NCI-H1436 (cell line): ENCODE measurements around the gene MGAT5B.

ENCODE experiments used
- DNase-seq: peaks from one replicate; lab custom pipeline; 2025; lab: John Stamatoyannopoulos, UW

The MGAT5B gene

DNA sequence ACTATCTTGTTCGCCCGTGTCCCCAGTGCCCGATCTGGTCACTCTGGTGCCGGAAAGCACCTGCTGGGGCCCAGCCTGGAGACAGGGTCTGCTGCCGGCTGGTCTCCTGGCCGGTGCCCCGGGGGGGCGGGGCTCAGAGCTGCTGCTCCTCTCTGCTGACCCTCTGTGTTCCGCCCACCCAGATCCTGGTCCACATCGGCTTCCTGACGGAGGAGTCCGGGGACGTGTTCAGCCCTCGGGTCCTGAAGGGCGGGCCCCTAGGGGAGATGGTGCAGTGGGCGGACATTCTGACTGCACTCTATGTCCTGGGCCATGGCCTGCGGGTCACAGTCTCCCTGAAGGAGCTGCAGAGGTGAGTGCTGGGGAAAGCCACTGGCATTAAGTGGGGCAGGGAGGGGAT is 37.6 kb downstream of the MGAT5B start:
- DNase-seq: no peak

DNA sequence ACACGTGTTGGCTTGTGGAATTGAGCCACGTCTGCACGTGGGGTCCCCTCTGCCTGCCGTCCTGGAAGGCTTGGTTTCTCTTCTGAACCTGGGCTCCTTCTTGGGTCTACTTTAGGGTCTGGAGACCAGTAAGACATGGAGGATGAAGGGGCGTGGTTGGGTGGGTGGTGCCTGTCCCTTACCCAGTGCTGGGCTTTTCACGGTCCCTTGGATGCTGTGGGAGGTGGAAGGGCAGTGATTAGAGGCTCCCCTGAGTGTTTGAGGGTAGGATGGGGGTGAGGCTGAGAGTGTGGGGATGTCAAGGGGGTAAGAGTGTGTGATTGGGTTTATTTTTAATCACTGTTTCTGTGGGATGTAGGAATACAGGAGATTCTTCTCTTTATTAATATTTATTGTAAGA is 38.3 kb downstream of the MGAT5B start:
- no peak for DNase-seq

DNA sequence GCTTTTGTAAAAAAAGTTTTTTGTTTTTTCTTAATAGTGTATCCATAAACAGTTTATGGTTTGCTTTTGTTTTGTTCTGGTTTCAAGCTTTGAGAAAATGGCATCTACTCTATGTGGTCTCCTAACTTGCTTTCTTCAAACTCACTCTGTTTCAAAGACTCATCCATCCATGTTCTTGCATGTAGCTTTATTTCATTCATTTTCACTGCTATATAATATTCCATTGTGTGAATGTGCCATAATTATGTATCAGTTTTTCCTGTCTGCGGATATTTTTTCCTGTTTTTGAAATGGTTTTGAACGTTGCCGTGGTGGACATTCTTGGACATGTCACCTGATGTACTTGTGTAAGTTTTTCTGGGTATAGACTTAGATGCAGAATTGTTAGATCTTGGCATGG is 39.1 kb downstream of the MGAT5B start:
- DNase-seq: no peak

DNA sequence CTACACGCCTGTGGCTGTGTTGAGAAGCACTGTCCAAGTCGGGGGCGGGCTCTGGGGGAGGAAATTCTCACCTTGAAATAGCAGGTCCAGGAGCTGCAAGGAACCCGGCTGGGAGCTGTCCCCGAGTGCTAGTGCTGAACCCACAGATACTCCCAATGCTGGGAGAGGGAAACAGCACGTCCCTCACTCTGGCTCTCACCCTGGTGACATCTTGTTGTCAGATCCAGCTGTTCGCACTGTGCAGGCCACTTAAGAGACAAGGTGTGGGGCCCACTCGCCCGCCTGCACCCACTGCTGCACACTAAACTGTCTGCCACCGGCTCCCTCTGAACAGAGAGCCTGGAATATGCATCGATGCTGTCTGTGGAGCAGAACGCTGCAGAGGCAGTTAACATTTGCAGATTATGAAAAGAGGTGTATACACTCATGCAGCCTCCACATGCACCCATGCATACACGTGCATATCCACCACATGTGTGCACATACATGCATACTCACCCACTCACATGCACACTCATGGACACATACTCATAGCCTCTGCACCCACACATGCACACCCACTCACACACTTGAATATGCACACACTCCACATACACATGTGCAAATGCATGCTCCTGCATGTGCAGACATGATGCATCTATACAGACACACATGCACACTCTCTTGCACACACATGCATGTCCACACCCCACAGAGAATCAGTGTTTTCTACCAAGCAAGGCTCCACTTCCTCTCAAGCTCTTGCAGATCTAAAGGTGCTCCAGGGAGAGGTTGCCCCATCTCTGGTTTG is 42.0 kb downstream of the MGAT5B start:
- no peak for DNase-seq

DNA sequence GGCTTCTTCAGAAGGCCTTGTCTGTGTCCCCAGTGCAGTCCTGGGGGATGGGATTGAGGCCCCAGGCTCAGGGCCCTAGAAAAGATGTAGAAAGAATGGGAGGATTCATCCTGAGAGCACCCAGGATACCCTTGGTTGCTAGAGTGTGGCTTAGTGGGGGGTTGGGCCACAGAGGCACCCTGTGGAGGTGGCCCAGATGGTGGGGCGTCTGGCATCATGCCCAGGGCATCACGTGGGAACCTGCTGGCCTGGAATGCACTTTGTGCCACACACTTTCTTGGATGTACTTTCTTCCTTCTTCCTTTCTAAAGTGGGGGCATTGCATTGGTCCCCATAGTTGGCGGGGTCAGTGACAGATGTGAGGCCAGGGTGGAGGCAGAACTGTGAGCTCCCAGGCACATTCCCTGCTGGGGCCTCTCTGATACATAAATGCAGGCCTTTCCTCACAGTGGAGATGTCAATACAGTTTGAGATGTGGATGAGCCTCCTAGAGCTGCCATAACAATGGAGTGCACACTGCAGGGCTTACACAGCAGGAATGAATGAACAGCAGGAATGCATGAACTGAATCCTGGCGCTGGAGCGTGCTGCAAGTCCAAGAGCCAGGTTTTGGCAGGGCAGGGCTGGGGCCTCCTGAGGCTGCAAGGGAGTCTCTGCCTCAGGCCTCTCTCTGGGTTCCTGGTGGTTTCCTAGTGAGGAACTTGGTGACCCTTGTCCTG is 43.3 kb downstream of the MGAT5B start:
- no peak for DNase-seq

DNA sequence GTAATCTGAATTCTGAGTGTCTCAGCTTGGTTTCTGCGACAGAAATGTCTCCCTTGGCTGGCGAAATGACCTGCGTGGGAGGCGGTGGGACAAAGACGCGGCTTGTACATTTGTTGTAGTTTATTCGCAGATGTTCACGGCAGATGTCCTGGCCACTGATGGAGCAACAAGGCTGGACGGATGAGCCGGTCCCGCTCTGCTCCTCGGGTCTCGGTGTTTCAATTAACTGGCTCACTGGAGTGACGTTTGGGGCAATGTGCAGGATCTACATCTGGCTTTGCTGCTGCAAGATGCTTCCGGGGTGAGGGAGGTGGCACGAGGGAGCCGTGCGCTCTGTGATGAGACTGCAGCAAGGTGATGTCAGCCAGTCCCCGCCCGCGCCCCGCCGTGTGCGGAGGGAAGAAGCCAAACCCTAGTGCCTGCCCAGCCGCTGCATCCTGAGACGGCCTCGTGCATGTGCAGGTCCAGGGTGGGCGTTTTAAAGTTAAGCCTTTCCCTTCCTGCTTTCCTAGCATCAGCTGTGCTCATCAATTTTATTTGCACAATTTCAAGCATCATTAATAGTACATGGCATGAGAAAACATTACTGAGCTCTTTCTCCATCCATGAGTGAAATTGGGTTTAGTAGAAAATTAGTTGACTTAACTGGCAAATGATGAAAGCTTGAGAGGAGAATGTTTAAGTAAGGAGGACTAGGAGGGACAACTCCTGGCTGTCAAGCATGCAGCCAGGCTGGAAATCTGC is 44.4 kb downstream of the MGAT5B start:
- DNase-seq: no peak

DNA sequence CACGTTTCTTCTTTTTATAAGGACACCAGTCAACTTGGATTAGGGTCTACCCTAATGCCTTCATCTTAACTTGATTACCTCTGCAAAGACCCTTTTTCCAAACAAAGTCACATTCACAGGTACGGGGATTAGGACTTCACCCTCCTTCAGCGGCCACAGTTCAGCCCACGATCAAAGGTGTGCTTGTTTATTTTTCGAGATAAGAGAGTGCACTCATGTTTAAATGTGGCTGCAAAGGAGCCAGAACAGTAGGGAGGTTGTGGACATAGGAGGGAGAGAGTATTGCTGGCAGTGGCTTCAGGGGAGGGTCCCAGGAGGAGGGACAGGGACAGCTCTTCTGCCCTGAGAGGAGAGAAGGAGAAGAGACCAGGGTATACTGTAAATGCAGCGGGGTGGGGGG is 46.7 kb downstream of the MGAT5B start:
- DNase-seq: no peak

DNA sequence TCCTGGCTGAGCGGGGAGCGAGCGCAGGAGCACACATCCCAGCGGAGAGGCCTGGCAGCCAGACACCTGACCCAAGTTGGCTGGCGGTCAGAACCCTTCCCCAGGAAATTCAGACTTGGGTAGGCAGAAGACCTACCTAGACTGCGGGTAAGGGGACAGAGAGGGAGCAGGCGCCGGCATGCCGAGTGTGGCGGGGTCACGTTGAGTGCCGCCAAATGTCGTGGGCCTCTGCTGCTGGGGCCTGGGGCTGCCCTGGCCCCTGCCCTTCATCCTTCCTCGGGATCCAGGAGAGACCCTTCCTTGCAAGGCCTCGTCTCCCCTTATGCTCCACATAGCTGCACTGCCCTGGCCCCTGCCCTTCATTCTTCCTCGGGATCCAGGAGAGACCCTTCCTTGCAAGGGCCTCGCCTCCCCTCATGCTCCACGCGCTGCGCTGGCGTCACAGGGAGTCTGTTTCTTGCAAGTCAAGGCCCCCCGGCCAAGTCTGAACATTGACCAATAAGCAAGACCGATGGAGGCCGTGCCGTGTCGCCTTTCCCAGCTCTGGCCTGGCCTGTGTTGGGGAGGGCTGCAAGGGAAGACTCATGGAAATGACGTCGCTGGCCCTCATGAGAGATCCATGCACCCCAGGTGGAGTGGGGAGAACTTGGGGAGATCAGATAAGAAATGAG is 47.8 kb downstream of the MGAT5B start:
- DNase-seq: no peak

DNA sequence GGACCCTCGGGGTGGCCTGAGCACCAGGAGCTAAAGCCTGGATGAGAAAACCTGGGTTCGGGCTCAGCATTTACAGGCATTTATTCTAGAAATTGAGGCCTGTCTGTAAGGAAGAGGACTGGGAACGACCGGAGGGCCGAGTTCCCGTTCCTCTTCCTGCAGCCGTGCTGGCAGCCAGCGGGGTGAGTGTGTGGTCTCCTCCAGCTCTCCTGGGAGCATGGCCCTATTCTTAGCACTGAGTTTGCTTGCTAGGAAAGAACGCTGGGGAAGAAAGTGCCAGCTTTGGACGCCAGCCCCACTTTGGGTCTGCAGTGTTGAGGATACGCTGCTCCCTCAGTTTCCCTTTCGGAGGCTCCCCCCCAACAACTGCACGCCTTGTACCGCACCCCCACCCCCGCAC is 49.6 kb downstream of the MGAT5B start:
- no peak for DNase-seq

DNA sequence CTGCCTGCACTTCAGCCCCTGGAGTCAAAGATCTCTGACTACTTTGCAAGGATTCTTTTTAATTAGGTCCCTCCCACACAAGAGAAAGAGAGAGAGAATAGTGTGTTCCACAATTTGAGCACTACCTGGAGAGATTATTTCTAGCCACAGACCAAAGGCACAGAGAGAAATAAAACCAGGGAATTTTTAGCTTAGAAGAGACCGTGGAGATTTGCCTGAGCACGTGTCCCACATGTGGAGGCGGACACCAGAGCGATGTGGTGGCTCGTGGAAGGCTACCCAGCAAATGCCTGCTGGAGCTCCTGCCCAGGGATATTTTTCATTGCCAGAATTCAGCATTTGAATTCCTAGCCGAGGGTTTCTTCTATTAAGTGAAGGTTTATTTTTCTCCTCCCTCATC is 50.6 kb downstream of the MGAT5B start:
- DNase-seq: no peak

DNA sequence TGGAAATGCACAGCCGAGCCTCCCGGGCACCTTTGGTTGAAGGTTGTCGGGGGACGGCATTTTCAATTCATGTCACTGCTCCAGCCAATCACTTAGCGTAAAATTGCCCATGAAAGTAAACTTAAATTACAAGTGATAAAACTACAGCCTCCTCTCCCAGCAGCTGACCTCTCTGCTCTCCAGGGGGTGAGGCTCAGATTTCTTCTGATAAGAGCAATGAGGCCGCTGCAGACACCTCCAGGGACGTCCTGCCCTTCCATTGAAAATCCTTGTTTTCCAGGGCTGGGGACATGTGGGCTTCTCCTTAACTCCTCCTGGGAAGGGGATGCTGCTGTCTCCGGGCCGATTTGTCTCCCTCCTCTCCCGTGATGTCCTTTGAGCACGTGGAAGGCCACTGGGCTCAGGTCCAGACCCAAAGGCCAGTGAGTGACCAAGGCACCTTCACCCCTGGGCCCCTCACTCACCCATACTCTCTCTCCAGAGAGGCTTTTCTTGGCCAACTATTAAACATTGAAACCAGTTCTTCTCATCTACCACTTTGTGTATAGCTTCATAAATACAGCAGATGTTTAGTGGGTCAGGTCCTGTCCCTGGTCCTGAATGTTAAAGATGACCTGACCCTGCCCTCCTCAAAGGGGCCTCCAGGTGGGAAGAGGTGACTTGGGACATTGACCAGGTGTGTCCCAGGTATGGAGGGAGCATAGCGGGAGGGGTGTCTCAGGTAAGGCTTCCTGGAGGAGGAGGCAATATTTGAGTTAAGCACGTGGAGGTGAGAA is 52.3 kb downstream of the MGAT5B start:
- no peak for DNase-seq

DNA sequence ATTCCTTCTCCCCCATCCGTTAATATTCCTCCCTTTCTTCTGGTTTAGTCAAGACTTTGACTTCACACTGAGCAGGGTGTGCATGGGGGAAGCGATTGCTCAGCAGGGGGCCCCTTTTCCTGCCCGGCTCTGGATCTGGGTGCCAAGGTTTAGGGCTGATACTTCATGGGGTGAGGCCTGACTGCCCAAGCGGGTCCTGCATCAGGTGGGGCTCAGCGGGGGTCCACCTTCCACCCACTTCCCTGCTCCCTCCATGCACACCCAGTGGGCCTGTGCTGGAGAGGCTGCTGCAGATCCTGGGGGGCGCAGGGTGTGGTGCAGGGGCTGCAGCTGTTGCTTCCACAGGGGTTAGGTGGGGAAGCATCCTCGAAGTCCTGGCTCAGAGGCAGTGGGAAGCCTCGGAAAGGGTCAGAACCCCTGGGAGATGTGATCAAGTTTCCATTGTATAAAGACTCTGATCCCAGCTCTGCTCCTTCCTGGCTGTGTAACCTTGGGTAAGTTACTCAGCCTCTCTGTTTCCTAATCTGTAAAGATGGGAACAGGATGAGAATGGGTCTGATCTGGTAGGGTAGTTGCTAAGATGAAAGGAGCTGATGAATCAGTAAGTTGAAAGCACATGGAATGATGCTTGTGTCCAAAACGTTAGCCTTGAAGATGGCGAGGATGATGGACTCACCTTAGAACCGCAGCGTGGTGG is 53.3 kb downstream of the MGAT5B start:
- no peak for DNase-seq

DNA sequence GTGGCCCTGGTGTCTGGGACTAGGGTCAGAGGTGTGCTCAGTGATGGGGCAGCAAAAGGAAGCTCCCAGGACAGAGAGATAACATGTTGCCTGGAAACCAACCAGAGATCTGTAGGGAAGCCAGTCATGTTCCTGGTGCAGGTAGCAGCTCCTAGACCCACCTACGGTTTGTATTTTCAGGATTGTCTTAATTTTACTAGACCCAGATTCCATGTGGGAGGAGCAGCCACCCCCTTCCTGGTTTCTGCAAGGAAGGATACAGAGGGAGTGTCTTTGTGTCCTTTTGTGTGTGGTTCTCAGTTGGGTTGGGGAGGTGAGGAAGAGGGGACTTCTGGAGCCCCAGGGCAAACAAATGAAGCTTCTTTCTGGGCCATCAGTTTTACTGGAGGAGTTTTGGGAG is 53.9 kb downstream of the MGAT5B start:
- DNase-seq: no peak

DNA sequence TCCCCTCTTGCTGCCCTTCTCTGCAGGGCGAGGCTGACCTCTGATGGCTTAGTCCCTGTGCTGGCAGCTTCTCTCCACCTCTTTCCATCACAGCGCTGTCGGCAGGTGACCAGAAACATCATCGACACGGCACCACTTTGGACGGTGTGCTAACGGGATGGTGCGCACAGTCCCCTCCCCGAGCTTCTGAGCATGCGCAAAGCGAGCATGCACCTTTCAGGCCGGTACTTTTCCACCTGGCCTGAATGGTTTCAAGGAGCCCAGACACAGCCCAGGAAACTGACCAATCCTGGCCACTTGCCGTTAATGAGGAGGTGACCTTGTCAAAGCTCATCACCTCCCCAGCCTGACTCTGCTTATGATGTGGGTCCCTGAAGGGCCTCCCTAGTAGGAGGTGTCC is 54.8 kb downstream of the MGAT5B start:
- DNase-seq: no peak

DNA sequence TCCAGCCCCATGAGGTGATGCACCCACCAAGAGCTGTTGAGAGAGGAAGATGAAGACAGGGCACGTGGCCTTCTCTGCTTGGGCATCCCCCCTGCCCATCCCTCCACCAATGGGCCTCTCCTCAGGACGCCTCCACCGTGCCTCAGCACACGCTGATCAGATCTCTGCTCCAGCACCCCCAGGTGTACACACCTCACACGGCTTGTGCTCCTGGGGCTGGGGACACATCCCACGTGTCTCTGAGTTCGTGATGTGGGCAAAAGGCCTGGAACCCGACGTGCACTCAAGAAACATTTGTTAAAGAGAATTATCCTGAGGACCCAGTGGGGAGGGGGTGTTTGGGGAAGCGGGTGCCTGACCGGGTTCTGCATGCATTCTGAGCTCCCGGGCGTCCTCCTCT is 55.3 kb downstream of the MGAT5B start:
- DNase-seq: no peak

DNA sequence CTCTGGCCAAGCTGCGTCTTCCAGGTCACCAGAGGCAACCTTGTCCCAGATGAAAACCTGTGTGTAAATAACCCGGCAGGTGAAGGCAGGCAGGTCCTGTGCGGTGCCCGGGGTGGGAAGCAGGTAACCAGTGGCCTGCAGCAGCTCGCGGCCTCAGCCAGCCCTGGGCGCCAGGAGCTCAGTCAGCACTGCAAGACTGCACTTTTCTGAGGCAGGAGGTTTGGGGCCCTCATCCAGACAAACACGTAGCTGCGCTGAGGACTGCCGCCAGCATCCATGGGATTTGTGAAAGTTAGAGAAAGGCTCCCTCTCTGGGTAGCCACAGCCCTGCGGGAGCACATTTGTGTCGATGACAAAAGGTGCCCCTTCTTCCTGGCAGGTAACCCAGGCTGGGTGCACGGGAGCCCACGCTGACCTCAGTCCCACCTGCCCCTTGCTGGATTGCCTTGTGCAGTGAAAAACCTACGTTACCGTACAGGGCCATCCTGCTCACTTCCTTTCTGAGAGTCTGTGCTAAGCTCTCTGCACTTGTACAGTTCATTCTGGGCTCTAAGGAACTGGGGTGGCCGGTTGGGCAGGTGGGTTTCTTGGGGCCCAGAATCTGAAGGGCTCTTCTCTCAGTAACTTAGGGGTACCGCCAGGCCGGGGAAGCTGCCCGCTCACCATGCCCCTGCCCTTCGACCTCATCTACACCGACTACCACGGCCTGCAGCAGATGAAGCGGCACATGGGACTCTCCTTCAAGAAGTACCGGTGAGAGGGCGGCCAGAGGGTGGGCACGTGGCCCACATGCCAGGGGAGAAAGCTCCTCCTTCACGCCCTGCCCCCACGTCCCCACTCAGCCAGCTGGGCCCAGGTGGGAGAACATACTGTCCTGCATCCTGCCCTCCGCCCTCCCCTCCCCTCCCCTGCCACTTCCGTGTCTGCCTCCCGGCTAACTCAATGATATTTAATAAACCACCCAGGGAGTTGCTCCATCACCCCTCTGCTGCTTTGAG is 56.4 kb downstream of the MGAT5B start:
- DNase-seq: no peak

DNA sequence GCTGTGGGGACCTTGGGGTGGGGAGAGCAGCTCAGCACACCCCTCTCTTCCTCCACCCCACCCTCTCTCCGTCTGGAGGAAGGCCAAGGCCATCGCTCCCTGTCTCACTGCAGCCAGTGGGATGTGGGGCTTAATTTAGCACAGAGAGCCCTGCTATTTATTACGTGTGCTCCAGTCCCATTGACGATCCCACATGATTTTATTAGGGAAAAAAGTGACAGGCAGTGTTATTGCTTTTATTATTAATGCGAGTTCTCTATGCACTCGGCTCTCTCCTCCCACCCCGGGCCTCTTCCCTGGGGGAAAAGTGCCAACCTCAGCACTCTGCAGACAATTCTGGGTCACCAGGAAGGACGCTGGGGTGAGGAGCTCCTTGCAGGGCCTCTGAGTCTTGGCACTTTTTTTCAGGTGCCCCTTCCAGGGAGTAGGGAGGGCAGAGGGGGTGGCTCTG is 57.3 kb downstream of the MGAT5B start:
- DNase-seq: no peak

DNA sequence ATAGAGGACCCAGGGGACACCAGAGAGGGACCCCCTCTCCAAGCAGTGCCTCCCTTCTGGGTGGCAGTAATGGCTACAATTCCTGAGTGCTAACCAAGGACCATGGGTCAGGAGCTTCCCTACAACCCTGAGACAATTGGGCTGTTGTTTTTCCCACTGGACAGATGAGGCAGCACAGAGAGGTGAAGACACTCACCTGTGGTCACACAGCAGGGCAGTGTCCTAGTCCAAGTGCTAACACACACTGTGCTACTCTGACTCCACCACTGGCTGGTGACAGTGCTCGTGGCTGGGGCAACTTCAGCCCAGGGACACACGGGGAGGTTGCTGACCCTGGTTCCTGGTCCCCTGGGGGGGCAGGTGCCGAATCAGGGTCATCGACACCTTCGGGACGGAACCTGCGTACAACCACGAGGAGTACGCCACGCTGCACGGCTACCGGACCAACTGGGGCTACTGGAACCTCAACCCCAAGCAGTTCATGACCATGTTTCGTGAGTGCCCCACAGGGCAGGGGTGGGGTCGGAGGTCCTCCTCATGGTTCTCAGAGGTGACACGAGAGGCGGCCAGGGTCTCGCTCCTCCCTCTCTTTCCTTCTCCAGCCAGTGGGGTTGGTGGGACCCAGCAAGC is 58.1 kb downstream of the MGAT5B start:
- DNase-seq: no peak

DNA sequence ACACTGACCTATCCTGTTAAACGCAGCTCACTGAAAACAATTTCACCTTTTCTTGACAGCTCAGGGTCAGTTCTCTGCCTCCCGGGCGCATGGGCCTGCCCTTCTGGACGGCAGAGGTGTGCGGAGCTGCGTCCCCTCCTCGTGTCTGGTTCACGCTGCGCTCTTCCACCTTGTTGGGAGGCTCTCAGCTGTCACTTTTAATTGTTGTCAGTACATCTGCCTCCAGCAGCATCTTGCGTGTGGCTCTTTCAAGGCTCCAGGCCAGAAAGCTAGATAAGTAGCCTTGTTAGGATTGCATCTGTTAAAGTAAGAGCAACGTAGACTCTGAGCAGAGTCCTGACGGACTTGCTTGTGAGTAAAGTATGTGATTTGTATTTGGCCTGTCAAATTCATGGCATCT is 59.4 kb downstream of the MGAT5B start:
- no peak for DNase-seq
